Activated gamma-delta T cell treated with anti-CD3 and anti-CD28 coated beads, Interleukin-2, amount 50 U/mL, for 16 hours (primary cell): Measurements from ENCODE around the gene THAP7.
A peak's percentile ranks its signal among the peaks of the same experiment; 100 is the strongest.
"Not testable (repeated sequence)": the region's sequence is repeated elsewhere in the genome, so short reads cannot be mapped to it uniquely, and the experiment has no call there.

ENCODE experiments used
- DNase-seq: peaks from one replicate; pipeline ENCODE4 v3.0.0-alpha.2; 2020; ENCODE audit warnings: low read depth

THAP7 gene

GRCh38 chr22:21001601-21002325, at the start of gene THAP7:
Gene THAP7, minus strand, starts transcription at chr22:21002118. Its CDS starts 207 bp downstream, at chr22:21001911.
- DNase-seq: peak; percentile 95

- no peak for DNase-seq
Observed at GRCh38 chr22:21051145-21051830, 49.4 kb upstream of the THAP7 start.

- not testable (repeated sequence) for DNase-seq
Observed at GRCh38 chr22:21048965-21049364, 47.0 kb upstream of the THAP7 start.

- not testable (repeated sequence) for DNase-seq
Observed at GRCh38 chr22:21048448-21048847, 46.5 kb upstream of the THAP7 start.

GRCh38 chr22:21047730-21048129, 45.8 kb upstream of the THAP7 start:
- DNase-seq: no peak

- no peak for DNase-seq
Observed at GRCh38 chr22:21047035-21047661, 45.2 kb upstream of the THAP7 start.

GRCh38 chr22:21045585-21046294, 43.8 kb upstream of the THAP7 start, which contains the start of gene LRRC74B:
Gene LRRC74B, plus strand, starts transcription at chr22:21045946. Its CDS starts 41 bp downstream, at chr22:21045987.
- peak; percentile 29 for DNase-seq

- no peak for DNase-seq
Observed at GRCh38 chr22:21044931-21045584, 43.1 kb upstream of the THAP7 start.

- no peak for DNase-seq
Observed at GRCh38 chr22:21043860-21044535, 42.1 kb upstream of the THAP7 start.

GRCh38 chr22:21042978-21043859, 41.3 kb upstream of the THAP7 start:
- no peak for DNase-seq

- DNase-seq: no peak
Observed at GRCh38 chr22:21041937-21042336, 40.0 kb upstream of the THAP7 start.

- not testable (repeated sequence) for DNase-seq
Observed at GRCh38 chr22:21039158-21039557, 37.2 kb upstream of the THAP7 start.

GRCh38 chr22:21038405-21038804, 36.5 kb upstream of the THAP7 start:
- no peak for DNase-seq

- DNase-seq: no peak
Observed at GRCh38 chr22:21034989-21035388, 33.1 kb upstream of the THAP7 start.

- DNase-seq: no peak
Observed at GRCh38 chr22:21033895-21034294, 32.0 kb upstream of the THAP7 start.

GRCh38 chr22:21032868-21033688, 31.2 kb upstream of the THAP7 start:
- no peak for DNase-seq

GRCh38 chr22:21032037-21032867, 30.3 kb upstream of the THAP7 start, which contains the start of gene SLC7A4:
Gene SLC7A4, minus strand, starts transcription at chr22:21032561. Its CDS starts 749 bp downstream, at chr22:21031812.
- no peak for DNase-seq

- no peak for DNase-seq
Observed at GRCh38 chr22:21031545-21032036, 29.7 kb upstream of the THAP7 start.
